DOHH2 (cell line): ENCODE measurements around the gene FAM240B.

Source experiments
- EZH2phosphoT487 ChIP-seq: fragments of 200-600 bp; sonication (generic); IDR thresholded peaks from 2 replicates; pipeline ENCODE4 v1.6.1; 2017; ENCODE audit warnings: borderline replicate concordance, mild to moderate bottlenecking, antibody characterized with exemption, low read length, moderate library complexity, mixed read lengths
- TF ChIP-seq, protein P1 (sequence below): fragments of 200-600 bp; sonication (generic); IDR thresholded peaks from one replicate; pipeline ENCODE4 v1.5.1; 2014; ENCODE audit warnings: antibody characterized with exemption, mild to moderate bottlenecking, low read depth, low read length; ENCODE audit not compliant: poor library complexity, severe bottlenecking

- TF ChIP-seq, protein P1, sequence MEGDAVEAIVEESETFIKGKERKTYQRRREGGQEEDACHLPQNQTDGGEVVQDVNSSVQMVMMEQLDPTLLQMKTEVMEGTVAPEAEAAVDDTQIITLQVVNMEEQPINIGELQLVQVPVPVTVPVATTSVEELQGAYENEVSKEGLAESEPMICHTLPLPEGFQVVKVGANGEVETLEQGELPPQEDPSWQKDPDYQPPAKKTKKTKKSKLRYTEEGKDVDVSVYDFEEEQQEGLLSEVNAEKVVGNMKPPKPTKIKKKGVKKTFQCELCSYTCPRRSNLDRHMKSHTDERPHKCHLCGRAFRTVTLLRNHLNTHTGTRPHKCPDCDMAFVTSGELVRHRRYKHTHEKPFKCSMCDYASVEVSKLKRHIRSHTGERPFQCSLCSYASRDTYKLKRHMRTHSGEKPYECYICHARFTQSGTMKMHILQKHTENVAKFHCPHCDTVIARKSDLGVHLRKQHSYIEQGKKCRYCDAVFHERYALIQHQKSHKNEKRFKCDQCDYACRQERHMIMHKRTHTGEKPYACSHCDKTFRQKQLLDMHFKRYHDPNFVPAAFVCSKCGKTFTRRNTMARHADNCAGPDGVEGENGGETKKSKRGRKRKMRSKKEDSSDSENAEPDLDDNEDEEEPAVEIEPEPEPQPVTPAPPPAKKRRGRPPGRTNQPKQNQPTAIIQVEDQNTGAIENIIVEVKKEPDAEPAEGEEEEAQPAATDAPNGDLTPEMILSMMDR = no peak
- TF ChIP-seq EZH2phosphoT487 = no peak
Measured at GRCh38 chr9:38659538-38659937, 60.4 kb downstream of the FAM240B start.
